ENCODE results near the gene ATG9A. TPM values are rescaled to one million over a fixed set of nuclear protein-coding genes. Genes with fewer than 3 reads are reported as not detected.

The ATG9A gene
- total and polyA plus RNA-seq, 9 of the 15 experiments (the other 6 are each of a cell fraction or from before 2014, with no cell fraction given): 0.25 to 65.6 (median 23.4) TPM

GRCh38 chr2:219177552-219178376, 51.7 kb downstream of the ATG9A start, which contains the start of gene RETREG2 (continued):
- TF ChIP-seq ZC3H11A (IDR thresholded peaks at IDR 0.05; ENCODE audit: low read depth, low read length) (no peak), ELF1 (tag; IDR thresholded peaks at IDR 0.05) (no peak), ZNF23 (CRISPR knock-in tag; IDR thresholded peaks at IDR 0.05) (no peak), C11orf30 (IDR thresholded peaks at IDR 0.05; ENCODE audit: low read depth) (peak; percentile 70), CHCHD3 (CRISPR knock-in tag; IDR thresholded peaks at IDR 0.05) (no peak), POLR3G (IDR thresholded peaks at IDR 0.05; ENCODE audit: extremely low read depth, insufficient read length, insufficient replicate concordance) (no peak), FOXA3 (CRISPR knock-in tag; conservative IDR thresholded peaks at IDR 0.05 in 1 of 2, IDR thresholded peaks at IDR 0.05 in 1 of 2) (peak; percentile 78 to 92), SIX5 (IDR thresholded peaks at IDR 0.05; ENCODE audit: borderline replicate concordance in 1 of 2, insufficient read depth in 1 of 2, low read depth in 1 of 2, low read length in 2 of 2) (no peak), ARID3B (CRISPR knock-in tag; IDR thresholded peaks at IDR 0.05; ENCODE audit: borderline replicate concordance) (no peak), ZNF224 (CRISPR knock-in tag; IDR thresholded peaks at IDR 0.05) (no peak), ZNF134 (CRISPR knock-in tag; conservative IDR thresholded peaks at IDR 0.05) (0 out of 2 replicates have a peak, but pooled peaks have one; percentile 7), FOXP4 (CRISPR knock-in tag; IDR thresholded peaks at IDR 0.05; ENCODE audit: borderline replicate concordance) (no peak), ARID1B (IDR thresholded peaks at IDR 0.05) (peak; percentile 58)
- TF ChIP-seq, protein P1, sequence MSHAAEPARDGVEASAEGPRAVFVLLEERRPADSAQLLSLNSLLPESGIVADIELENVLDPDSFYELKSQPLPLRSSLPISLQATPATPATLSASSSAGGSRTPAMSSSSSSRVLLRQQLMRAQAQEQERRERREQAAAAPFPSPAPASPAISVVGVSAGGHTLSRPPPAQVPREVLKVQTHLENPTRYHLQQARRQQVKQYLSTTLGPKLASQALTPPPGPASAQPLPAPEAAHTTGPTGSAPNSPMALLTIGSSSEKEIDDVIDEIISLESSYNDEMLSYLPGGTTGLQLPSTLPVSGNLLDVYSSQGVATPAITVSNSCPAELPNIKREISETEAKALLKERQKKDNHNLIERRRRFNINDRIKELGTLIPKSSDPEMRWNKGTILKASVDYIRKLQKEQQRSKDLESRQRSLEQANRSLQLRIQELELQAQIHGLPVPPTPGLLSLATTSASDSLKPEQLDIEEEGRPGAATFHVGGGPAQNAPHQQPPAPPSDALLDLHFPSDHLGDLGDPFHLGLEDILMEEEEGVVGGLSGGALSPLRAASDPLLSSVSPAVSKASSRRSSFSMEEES (CRISPR knock-in tag; IDR thresholded peaks at IDR 0.05): peak; percentile 99
- TF ChIP-seq, protein P2, sequence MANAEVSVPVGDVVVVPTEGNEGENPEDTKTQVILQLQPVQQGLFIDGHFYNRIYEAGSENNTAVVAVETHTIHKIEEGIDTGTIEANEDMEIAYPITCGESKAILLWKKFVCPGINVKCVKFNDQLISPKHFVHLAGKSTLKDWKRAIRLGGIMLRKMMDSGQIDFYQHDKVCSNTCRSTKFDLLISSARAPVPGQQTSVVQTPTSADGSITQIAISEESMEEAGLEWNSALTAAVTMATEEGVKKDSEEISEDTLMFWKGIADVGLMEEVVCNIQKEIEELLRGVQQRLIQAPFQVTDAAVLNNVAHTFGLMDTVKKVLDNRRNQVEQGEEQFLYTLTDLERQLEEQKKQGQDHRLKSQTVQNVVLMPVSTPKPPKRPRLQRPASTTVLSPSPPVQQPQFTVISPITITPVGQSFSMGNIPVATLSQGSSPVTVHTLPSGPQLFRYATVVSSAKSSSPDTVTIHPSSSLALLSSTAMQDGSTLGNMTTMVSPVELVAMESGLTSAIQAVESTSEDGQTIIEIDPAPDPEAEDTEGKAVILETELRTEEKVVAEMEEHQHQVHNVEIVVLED (CRISPR knock-in tag; IDR thresholded peaks at IDR 0.05): peak; percentile 74
- TF ChIP-seq, protein P3, sequence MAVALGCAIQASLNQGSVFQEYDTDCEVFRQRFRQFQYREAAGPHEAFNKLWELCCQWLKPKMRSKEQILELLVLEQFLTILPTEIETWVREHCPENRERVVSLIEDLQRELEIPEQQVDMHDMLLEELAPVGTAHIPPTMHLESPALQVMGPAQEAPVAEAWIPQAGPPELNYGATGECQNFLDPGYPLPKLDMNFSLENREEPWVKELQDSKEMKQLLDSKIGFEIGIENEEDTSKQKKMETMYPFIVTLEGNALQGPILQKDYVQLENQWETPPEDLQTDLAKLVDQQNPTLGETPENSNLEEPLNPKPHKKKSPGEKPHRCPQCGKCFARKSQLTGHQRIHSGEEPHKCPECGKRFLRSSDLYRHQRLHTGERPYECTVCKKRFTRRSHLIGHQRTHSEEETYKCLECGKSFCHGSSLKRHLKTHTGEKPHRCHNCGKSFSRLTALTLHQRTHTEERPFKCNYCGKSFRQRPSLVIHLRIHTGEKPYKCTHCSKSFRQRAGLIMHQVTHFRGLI (CRISPR knock-in tag; IDR thresholded peaks at IDR 0.05): no peak
- TF ChIP-seq, protein P4, sequence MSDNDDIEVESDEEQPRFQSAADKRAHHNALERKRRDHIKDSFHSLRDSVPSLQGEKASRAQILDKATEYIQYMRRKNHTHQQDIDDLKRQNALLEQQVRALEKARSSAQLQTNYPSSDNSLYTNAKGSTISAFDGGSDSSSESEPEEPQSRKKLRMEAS (CRISPR knock-in tag; IDR thresholded peaks at IDR 0.05): 0 out of 2 replicates have a peak, but pooled peaks have one; percentile 11
